IMR-90 (cell line): ENCODE data around the gene SPTBN5. TPM values are rescaled to one million over a fixed set of nuclear protein-coding genes. Genes with fewer than 3 reads are reported as not detected.

Source experiments
- ATAC-seq: fragments of 200-7000 bp; cut with Tn5 transposase; 2 replicates; pipeline ENCODE4 v1.9.1; 2020; ENCODE audit warnings: low read depth, mild to moderate bottlenecking, moderate library complexity
- BruUV-seq: library from RNA; stranded (reverse); fragments of 400-500 nt; replicated peaks from 2 replicates; lab custom pipeline; 2021; lab: Mats Ljungman, UMichigan
- CTCF ChIA-PET: fragments of 300-600 bp; formaldehyde crosslinking; extraction: SDS; loops from one replicate; lab custom pipeline; 2021; ENCODE audit warnings: antibody characterized with exemption; lab: Yijun Ruan, JAX
- POLR2A ChIA-PET: fragments of 300-600 bp; sonication (Branson Sonifier 250); formaldehyde crosslinking; loops from one replicate; lab custom pipeline; 2022; ENCODE audit warnings: antibody characterized with exemption; ENCODE audit not compliant: unreplicated experiment; lab: Charles Lee
- DNase-seq: peaks from one replicate; pipeline ENCODE4 v3.0.0; 2013
- H2AFZ ChIP-seq: replicated peaks from 2 replicates; pipeline ENCODE3; 2013; ENCODE audit warnings: low read length, mild to moderate bottlenecking; ENCODE audit not compliant: poor library complexity
- H2AK5ac ChIP-seq: 2 replicates; pipeline ENCODE4 v1.6.1; 2013; ENCODE audit warnings: low read depth, low read length, inconsistent platforms
- H2AK9ac ChIP-seq: replicated peaks from 2 replicates; pipeline ENCODE3; 2013; ENCODE audit warnings: mild to moderate bottlenecking, low read depth, low read length, moderate library complexity; ENCODE audit not compliant: poor library complexity
- H2BK120ac ChIP-seq: 2 replicates; pipeline ENCODE4 v1.6.1; 2013; ENCODE audit warnings: low read depth, low read length, inconsistent platforms
- H2BK15ac ChIP-seq: 3 replicates; pipeline ENCODE4 v1.6.1; 2013; ENCODE audit warnings: low read depth, low read length, inconsistent platforms
- H2BK20ac ChIP-seq: 2 replicates; pipeline ENCODE4 v1.6.1; 2013; ENCODE audit warnings: low read depth, mild to moderate bottlenecking, inconsistent platforms, low read length, moderate library complexity
- H2BK5ac ChIP-seq: 2 replicates; pipeline ENCODE4 v1.6.1; 2013; ENCODE audit warnings: mild to moderate bottlenecking, low read depth, low read length, inconsistent platforms; ENCODE audit not compliant: poor library complexity, severe bottlenecking
- H3K14ac ChIP-seq: replicated peaks from 2 replicates; pipeline ENCODE4 v1.6.1; 2013; ENCODE audit warnings: low read depth, low read length, inconsistent platforms
- H3K18ac ChIP-seq: 2 replicates; pipeline ENCODE4 v1.6.1; 2013; ENCODE audit warnings: low read depth, low read length, control low read depth
- H3K23ac ChIP-seq: 2 replicates; pipeline ENCODE4 v1.6.1; 2013; ENCODE audit warnings: low read depth, low read length, inconsistent platforms
- H3K27ac ChIP-seq: 2 replicates; pipeline ENCODE4 v1.5.1; 2013; ENCODE audit warnings: mild to moderate bottlenecking, control low read depth, low read length; ENCODE audit not compliant: insufficient read depth
- H3K27me3 ChIP-seq: 2 replicates; pipeline ENCODE4 v1.6.1; 2013; ENCODE audit warnings: low read length; ENCODE audit not compliant: control insufficient read depth, insufficient read depth
- H3K36me3 ChIP-seq: 2 replicates; pipeline ENCODE4 v1.6.1; 2013; ENCODE audit warnings: low read length, mixed read lengths; ENCODE audit not compliant: control insufficient read depth, insufficient read depth
- H3K4ac ChIP-seq: 2 replicates; pipeline ENCODE4 v1.6.1; 2013; ENCODE audit warnings: low read depth, low read length, inconsistent platforms
- H3K4me1 ChIP-seq: 2 replicates; pipeline ENCODE4 v1.6.1; 2013; ENCODE audit warnings: low read length, mixed read lengths; ENCODE audit not compliant: control insufficient read depth, insufficient read depth
- H3K4me2 ChIP-seq: 2 replicates; pipeline ENCODE4 v1.6.1; 2013; ENCODE audit warnings: low read depth, mild to moderate bottlenecking, control low read depth, low read length, moderate library complexity
- H3K4me3 ChIP-seq: 2 replicates; pipeline ENCODE4 v1.5.1; 2013; ENCODE audit warnings: low read depth, mild to moderate bottlenecking, control low read depth, low read length, moderate library complexity; ENCODE audit not compliant: insufficient read depth
- H3K56ac ChIP-seq: 2 replicates; pipeline ENCODE4 v1.6.1; 2013; ENCODE audit warnings: low read length, inconsistent platforms; ENCODE audit not compliant: insufficient read depth; ENCODE audit errors: extremely low read depth
- H3K79me1 ChIP-seq, 2 experiments: 2 replicates each; pipeline ENCODE4 v1.6.1; 2013; ENCODE audit warnings: low read length in 2 of 2, inconsistent platforms in 1 of 2, low read depth in 1 of 2
- H3K9ac ChIP-seq: 2 replicates; pipeline ENCODE4 v1.6.1; 2013; ENCODE audit warnings: low read depth, low read length, control low read depth
- H3K9me1 ChIP-seq: 2 replicates; pipeline ENCODE4 v1.6.1; 2013; ENCODE audit warnings: low read length, inconsistent platforms; ENCODE audit not compliant: insufficient read depth
- H3K9me3 ChIP-seq: 2 replicates; pipeline ENCODE4 v1.6.1; 2013; ENCODE audit warnings: low read length; ENCODE audit not compliant: control insufficient read depth, insufficient read depth
- H4K20me1 ChIP-seq: 2 replicates; pipeline ENCODE4 v1.6.1; 2013; ENCODE audit warnings: low read length, inconsistent platforms; ENCODE audit not compliant: insufficient read depth
- H4K5ac ChIP-seq: 2 replicates; pipeline ENCODE4 v1.6.1; 2013; ENCODE audit warnings: mild to moderate bottlenecking, low read depth, low read length, control low read depth
- H4K8ac ChIP-seq, 2 experiments: 2 replicates each; pipeline ENCODE4 v1.6.1; 2013; ENCODE audit warnings: low read depth in 2 of 2, low read length in 2 of 2, control low read depth in 1 of 2, inconsistent platforms in 1 of 2
- H4K91ac ChIP-seq: 2 replicates; pipeline ENCODE4 v1.6.1; 2013; ENCODE audit warnings: low read depth, low read length, inconsistent platforms; ENCODE audit not compliant: insufficient read depth
- FOS ChIP-seq: fragments of 150-350 bp; IDR thresholded peaks from 2 replicates; pipeline ENCODE4 v1.6.1; 2016; ENCODE audit warnings: low read depth, low read length
- MAZ ChIP-seq: IDR thresholded peaks from 2 replicates; pipeline ENCODE4 v1.6.1; 2012; ENCODE audit warnings: low read depth, mild to moderate bottlenecking, low read length, improper control_type of control experiment, moderate library complexity, borderline replicate concordance
- POLR2A ChIP-seq: IDR thresholded peaks from 2 replicates; pipeline ENCODE4 v1.6.1; 2012; ENCODE audit warnings: mild to moderate bottlenecking, low read depth, low read length
- WGBS, 2 experiments: methylation state at CpG; one replicate each; pipeline versions ENCODE4 v1.1.5 to v1.1.7; 2013; ENCODE audit warnings: missing lambda C conversion rate in 2 of 2; ENCODE audit not compliant: insufficient read length in 1 of 2; ENCODE audit errors: extremely low coverage in 2 of 2; 5-methylcytosine and 5-hydroxymethylcytosine counted together
- dilution Hi-C: fragments of 300-500 bp; cut with HindIII; formaldehyde crosslinking; loops from one replicate; pipeline ENCODE4 v1.14.3; 2018; ENCODE audit warnings: low sequenced_read_pairs; ENCODE audit not compliant: unreplicated experiment
- in situ Hi-C: fragments of 300-500 bp; cut with MboI; formaldehyde crosslinking; loops from 3 replicates; pipeline ENCODE4 v1.14.3; 2019; ENCODE audit warnings: low sequenced_read_pairs, inconsistent platforms, mixed read lengths
- intact Hi-C: fragments of 100-400 bp; cut with micrococcal nuclease; formaldehyde crosslinking; loops from 2 replicates; pipeline ENCODE4 v1.10.0; 2022
- polyA plus RNA-seq, 3 experiments: library from polyadenylated mRNA; depleted of rRNA; stranded (reverse); fragments of >200 nt; gene quantifications; 2 replicates each; pipeline ENCODE4 v1.2.3, GENCODE V29; 2012; ENCODE audit warnings: low replicate concordance in 1 of 3
- total RNA-seq: library from RNA; depleted of rRNA; stranded (reverse); fragments of >200 nt; gene quantifications from 2 replicates; pipeline ENCODE4 v1.2.3, GENCODE V29; 2012
- TF ChIP-seq, protein P1 (sequence below): fragments of 150-350 bp; IDR thresholded peaks from 2 replicates; pipeline ENCODE4 v1.6.1; 2016; ENCODE audit warnings: low read depth, mild to moderate bottlenecking, low read length, moderate library complexity, borderline replicate concordance
- TF ChIP-seq, protein P2 (sequence below): conservative IDR thresholded peaks from 2 replicates; pipeline ENCODE4 v1.5.1; 2012; ENCODE audit warnings: mild to moderate bottlenecking, low read depth, low read length, improper control_type of control experiment

The SPTBN5 gene
- total and polyA plus RNA-seq, 2 of the 4 experiments (the other 2 are of a cell fraction) = under 0.01 to 0.38 TPM

DNA sequence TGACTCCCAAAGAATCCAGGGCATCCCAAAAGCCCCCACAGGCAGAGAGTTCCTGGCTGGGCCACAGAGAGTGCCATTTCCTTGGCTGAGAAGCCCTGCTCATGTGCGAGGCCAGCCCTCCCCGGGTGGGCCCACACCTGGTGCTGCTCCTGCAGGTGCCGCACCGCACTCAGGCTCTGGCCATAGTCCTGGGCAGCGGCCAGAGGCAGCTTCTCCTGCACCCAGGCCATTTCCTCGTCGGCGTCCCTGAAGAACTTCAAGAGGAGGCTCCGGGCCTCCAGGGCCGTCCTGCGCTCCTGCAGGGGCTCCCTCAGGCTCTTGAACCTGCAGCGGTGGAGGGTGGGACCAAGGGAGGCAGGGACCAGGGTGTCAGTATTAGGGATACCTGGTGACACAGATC lies 37.1 kb downstream of the SPTBN5 start:
- H3K27me3 ChIP-seq = peaks cover 34% of the 10 kb centered on the region
- H3K4me1 ChIP-seq = no peaks in the 10 kb centered on the region
- H2AK9ac ChIP-seq = peak overlapping the region; percentile 66
- TF ChIP-seq POLR2A (no peak), FOS (no peak), MAZ (no peak)
- TF ChIP-seq, protein P1, sequence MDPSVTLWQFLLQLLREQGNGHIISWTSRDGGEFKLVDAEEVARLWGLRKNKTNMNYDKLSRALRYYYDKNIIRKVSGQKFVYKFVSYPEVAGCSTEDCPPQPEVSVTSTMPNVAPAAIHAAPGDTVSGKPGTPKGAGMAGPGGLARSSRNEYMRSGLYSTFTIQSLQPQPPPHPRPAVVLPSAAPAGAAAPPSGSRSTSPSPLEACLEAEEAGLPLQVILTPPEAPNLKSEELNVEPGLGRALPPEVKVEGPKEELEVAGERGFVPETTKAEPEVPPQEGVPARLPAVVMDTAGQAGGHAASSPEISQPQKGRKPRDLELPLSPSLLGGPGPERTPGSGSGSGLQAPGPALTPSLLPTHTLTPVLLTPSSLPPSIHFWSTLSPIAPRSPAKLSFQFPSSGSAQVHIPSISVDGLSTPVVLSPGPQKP = no peak
- TF ChIP-seq, protein P2, sequence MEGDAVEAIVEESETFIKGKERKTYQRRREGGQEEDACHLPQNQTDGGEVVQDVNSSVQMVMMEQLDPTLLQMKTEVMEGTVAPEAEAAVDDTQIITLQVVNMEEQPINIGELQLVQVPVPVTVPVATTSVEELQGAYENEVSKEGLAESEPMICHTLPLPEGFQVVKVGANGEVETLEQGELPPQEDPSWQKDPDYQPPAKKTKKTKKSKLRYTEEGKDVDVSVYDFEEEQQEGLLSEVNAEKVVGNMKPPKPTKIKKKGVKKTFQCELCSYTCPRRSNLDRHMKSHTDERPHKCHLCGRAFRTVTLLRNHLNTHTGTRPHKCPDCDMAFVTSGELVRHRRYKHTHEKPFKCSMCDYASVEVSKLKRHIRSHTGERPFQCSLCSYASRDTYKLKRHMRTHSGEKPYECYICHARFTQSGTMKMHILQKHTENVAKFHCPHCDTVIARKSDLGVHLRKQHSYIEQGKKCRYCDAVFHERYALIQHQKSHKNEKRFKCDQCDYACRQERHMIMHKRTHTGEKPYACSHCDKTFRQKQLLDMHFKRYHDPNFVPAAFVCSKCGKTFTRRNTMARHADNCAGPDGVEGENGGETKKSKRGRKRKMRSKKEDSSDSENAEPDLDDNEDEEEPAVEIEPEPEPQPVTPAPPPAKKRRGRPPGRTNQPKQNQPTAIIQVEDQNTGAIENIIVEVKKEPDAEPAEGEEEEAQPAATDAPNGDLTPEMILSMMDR = no peak
- H3K9me1 ChIP-seq = no peaks in the 10 kb centered on the region
- H3K79me1 ChIP-seq = no peaks in the 10 kb centered on the region
- H4K8ac ChIP-seq = no peak overlapping the region
- ATAC-seq (no peak), DNase-seq (no peak)
- no peaks in the 10 kb centered on the region for H4K20me1 ChIP-seq
- no peak overlapping the region for H3K56ac ChIP-seq
- no peak overlapping the region for H3K27ac ChIP-seq
- WGBS, 2 experiments = 98% methylated on average over 8 of the region's 12 CpGs; no CpG with 5 or more reads in 1 of the 2 experiments
- H4K5ac ChIP-seq = no peak overlapping the region
- CTCF ChIA-PET = no interaction called here
- H3K23ac ChIP-seq = no peak overlapping the region
- POLR2A ChIA-PET = no interaction called here
- no peak overlapping the region for H3K4ac ChIP-seq
- no peak overlapping the region for H3K4me2 ChIP-seq
- no peaks in the 10 kb centered on the region for H3K36me3 ChIP-seq
- H2BK120ac ChIP-seq = no peak overlapping the region
- no peak overlapping the region for H2BK5ac ChIP-seq
- H4K91ac ChIP-seq = no peak overlapping the region
- H3K14ac ChIP-seq = no peak overlapping the region
- dilution Hi-C loops (no loop called here), in situ Hi-C loops (no loop called here), intact Hi-C loops (no loop called here)
- H3K4me3 ChIP-seq = no peak overlapping the region
- H3K9me3 ChIP-seq = no peaks in the 10 kb centered on the region
- H3K18ac ChIP-seq = no peak overlapping the region
- no peak overlapping the region for H2AK5ac ChIP-seq
- no peak overlapping the region for H2BK15ac ChIP-seq
- H3K9ac ChIP-seq = no peak overlapping the region
- no TSS peak for BruUV-seq
- no peak overlapping the region for H2AFZ ChIP-seq
- H2BK20ac ChIP-seq = no peak overlapping the region
